Measurements from ENCODE around the gene MYB.

- TF ChIP-seq POLR2AphosphoS5 (IDR thresholded peaks at IDR 0.05) (no peak), CTCF (IDR thresholded peaks at IDR 0.05) (no peak), POLR2A (IDR thresholded peaks at IDR 0.05) (no peak)
Observed at GRCh38 chr6:135191508-135192255, 10.6 kb downstream of the MYB start.
